MM.1S (cell line): ENCODE data around the gene C3orf33.

Source experiments
- DNase-seq: peaks from one replicate; pipeline ENCODE4 v3.0.0-alpha.2; 2015
- H2AFZ ChIP-seq: fragments of 300-600 bp; sonication (generic); 2 replicates; pipeline ENCODE4 v1.6.0; 2016; ENCODE audit warnings: antibody characterized with exemption, low read length
- H3F3A ChIP-seq: fragments of 300-600 bp; sonication (generic); 2 replicates; pipeline ENCODE4 v1.6.1; 2016; ENCODE audit warnings: mild to moderate bottlenecking, antibody characterized with exemption, low read length, moderate library complexity, mixed read lengths; ENCODE audit not compliant: insufficient read depth
- H3K27ac ChIP-seq: fragments of 300-600 bp; sonication (generic); 2 replicates; pipeline ENCODE4 v1.5.1; 2016; ENCODE audit warnings: mild to moderate bottlenecking, low read length
- H3K27me3 ChIP-seq: fragments of 300-600 bp; sonication (generic); replicated peaks from 2 replicates; pipeline ENCODE4 v1.6.0; 2016; ENCODE audit warnings: low read length; ENCODE audit not compliant: insufficient read depth
- H3K36me3 ChIP-seq: fragments of 300-600 bp; sonication (generic); replicated peaks from 2 replicates; pipeline ENCODE4 v1.6.1; 2016; ENCODE audit warnings: mild to moderate bottlenecking, low read length, mixed read lengths; ENCODE audit not compliant: insufficient read depth
- H3K4me1 ChIP-seq: fragments of 300-600 bp; sonication (generic); 2 replicates; pipeline ENCODE4 v1.6.1; 2016; ENCODE audit warnings: low read length, mixed read lengths
- H3K4me2 ChIP-seq: fragments of 300-600 bp; sonication (generic); 2 replicates; pipeline ENCODE4 v1.6.0; 2016; ENCODE audit warnings: low read depth, low read length
- H3K4me3 ChIP-seq: fragments of 300-600 bp; sonication (generic); 2 replicates; pipeline ENCODE4 v1.5.1; 2016; ENCODE audit warnings: low read length, mixed read lengths
- H3K79me2 ChIP-seq: fragments of 300-600 bp; sonication (generic); 2 replicates; pipeline ENCODE4 v1.6.1; 2016; ENCODE audit warnings: mixed run types, low read length, mixed read lengths
- H3K9ac ChIP-seq: fragments of 300-600 bp; sonication (generic); 2 replicates; pipeline ENCODE4 v1.6.1; 2016; ENCODE audit warnings: low read length, mixed read lengths
- H3K9me2 ChIP-seq: fragments of 300-600 bp; sonication (generic); replicated peaks from 2 replicates; pipeline ENCODE4 v1.6.1; 2016; ENCODE audit warnings: mild to moderate bottlenecking, low read length, mixed read lengths; ENCODE audit not compliant: insufficient read depth
- H3K9me3 ChIP-seq: fragments of 300-600 bp; sonication (generic); replicated peaks from 2 replicates; pipeline ENCODE4 v1.6.1; 2016; ENCODE audit warnings: mild to moderate bottlenecking, low read length, mixed read lengths; ENCODE audit not compliant: insufficient read depth
- H4K20me1 ChIP-seq: fragments of 300-600 bp; sonication (generic); 2 replicates; pipeline ENCODE4 v1.6.1; 2016; ENCODE audit warnings: mild to moderate bottlenecking, low read length, moderate library complexity, mixed read lengths; ENCODE audit not compliant: insufficient read depth
- CTCF ChIP-seq: fragments of 300-600 bp; sonication (generic); IDR thresholded peaks from 2 replicates; pipeline ENCODE4 v1.5.1; 2016; ENCODE audit warnings: antibody characterized with exemption, low read length, mixed read lengths
- EZH2 ChIP-seq: fragments of 300-600 bp; sonication (generic); optimal IDR thresholded peaks from 2 replicates; pipeline ENCODE3; 2017; ENCODE audit warnings: low read depth, mild to moderate bottlenecking, antibody characterized with exemption, low read length, mixed read lengths
- EZH2phosphoT487 ChIP-seq: fragments of 300-600 bp; sonication (generic); IDR thresholded peaks from 2 replicates; pipeline ENCODE4 v1.6.1; 2018; ENCODE audit warnings: antibody characterized with exemption, low read length

Gene C3orf33

GRCh38 chr3:155782390-155782953 is 23.6 kb downstream of the C3orf33 start:
- Histone ChIP-seq H4K20me1 (no peaks in the 10 kb centered on the region), H3K9ac (no peak overlapping the region), H2AFZ (no peak overlapping the region), H3K27me3 (no peaks in the 10 kb centered on the region), H3K9me2 (no peaks in the 10 kb centered on the region), H3K9me3 (no peaks in the 10 kb centered on the region), H3K4me1 (no peaks in the 10 kb centered on the region), H3F3A (no peaks in the 10 kb centered on the region), H3K36me3 (no peaks in the 10 kb centered on the region), H3K4me3 (no peak overlapping the region), H3K4me2 (no peak overlapping the region), H3K27ac (no peak overlapping the region), H3K79me2 (no peaks in the 10 kb centered on the region)
- no peak for DNase-seq
- TF ChIP-seq EZH2phosphoT487: no peak
- no peak for TF ChIP-seq CTCF
- no peak for TF ChIP-seq EZH2

GRCh38 chr3:155780291-155780690 is 25.8 kb downstream of the C3orf33 start:
- H3K79me2 ChIP-seq: no peaks in the 10 kb centered on the region
- H3K4me3 ChIP-seq: no peak overlapping the region
- no peak overlapping the region for H3K27ac ChIP-seq
- no peak overlapping the region for H3K9ac ChIP-seq
- H3K4me2 ChIP-seq: no peak overlapping the region
- no peaks in the 10 kb centered on the region for H3K27me3 ChIP-seq
- H2AFZ ChIP-seq: no peak overlapping the region
- no peaks in the 10 kb centered on the region for H3K4me1 ChIP-seq
- H3K9me3 ChIP-seq: no peaks in the 10 kb centered on the region
- no peaks in the 10 kb centered on the region for H4K20me1 ChIP-seq
- no peak for DNase-seq
- no peaks in the 10 kb centered on the region for H3K36me3 ChIP-seq
- TF ChIP-seq EZH2: no peak
- no peak for TF ChIP-seq CTCF
- no peak for TF ChIP-seq EZH2phosphoT487
- no peaks in the 10 kb centered on the region for H3K9me2 ChIP-seq
- no peaks in the 10 kb centered on the region for H3F3A ChIP-seq

GRCh38 chr3:155778462-155778861 is 27.6 kb downstream of the C3orf33 start:
- Histone ChIP-seq H3K27me3 (no peaks in the 10 kb centered on the region), H3K79me2 (no peaks in the 10 kb centered on the region), H2AFZ (no peak overlapping the region), H3K9me3 (no peaks in the 10 kb centered on the region), H3K4me2 (no peak overlapping the region), H3K4me1 (no peaks in the 10 kb centered on the region), H3F3A (no peaks in the 10 kb centered on the region), H3K27ac (no peak overlapping the region), H3K9me2 (no peaks in the 10 kb centered on the region), H3K36me3 (no peaks in the 10 kb centered on the region), H4K20me1 (no peaks in the 10 kb centered on the region), H3K4me3 (no peak overlapping the region), H3K9ac (no peak overlapping the region)
- TF ChIP-seq CTCF (no peak), EZH2phosphoT487 (no peak), EZH2 (no peak)
- DNase-seq: no peak
